ENCODE measurements around the gene GUCY1B1.

DNA sequence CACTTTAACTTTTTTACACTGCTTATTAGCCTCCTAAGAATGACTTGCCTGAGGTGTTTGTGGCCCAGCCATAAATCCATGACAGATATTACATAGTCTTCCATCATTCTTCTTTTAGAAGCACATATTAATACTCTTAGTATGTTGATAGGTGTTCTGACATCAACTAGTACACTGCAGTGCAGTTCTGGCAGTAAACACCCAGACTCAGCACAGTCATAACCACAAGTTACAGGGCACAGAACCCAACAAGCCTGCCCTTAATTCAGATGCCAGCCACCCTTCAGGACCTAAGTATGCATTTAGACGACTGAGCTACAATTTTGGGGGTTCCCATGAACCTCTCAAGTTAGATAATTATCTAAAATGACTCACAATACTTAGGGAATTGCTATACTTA, 36.5 kb upstream of the GUCY1B1 start:
- TF ChIP-seq, protein P1, sequence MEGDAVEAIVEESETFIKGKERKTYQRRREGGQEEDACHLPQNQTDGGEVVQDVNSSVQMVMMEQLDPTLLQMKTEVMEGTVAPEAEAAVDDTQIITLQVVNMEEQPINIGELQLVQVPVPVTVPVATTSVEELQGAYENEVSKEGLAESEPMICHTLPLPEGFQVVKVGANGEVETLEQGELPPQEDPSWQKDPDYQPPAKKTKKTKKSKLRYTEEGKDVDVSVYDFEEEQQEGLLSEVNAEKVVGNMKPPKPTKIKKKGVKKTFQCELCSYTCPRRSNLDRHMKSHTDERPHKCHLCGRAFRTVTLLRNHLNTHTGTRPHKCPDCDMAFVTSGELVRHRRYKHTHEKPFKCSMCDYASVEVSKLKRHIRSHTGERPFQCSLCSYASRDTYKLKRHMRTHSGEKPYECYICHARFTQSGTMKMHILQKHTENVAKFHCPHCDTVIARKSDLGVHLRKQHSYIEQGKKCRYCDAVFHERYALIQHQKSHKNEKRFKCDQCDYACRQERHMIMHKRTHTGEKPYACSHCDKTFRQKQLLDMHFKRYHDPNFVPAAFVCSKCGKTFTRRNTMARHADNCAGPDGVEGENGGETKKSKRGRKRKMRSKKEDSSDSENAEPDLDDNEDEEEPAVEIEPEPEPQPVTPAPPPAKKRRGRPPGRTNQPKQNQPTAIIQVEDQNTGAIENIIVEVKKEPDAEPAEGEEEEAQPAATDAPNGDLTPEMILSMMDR (IDR thresholded peaks at IDR 0.05; ENCODE audit: borderline replicate concordance, extremely low read depth, low read length, poor library complexity, severe bottlenecking): no peak
- TF ChIP-seq EZH2 (IDR thresholded peaks at IDR 0.05; ENCODE audit: borderline replicate concordance, low read depth, low read length, severe bottlenecking): no peak
